ENCODE data around the gene DNASE2B. TPM values are rescaled to one million over a fixed set of nuclear protein-coding genes. Genes with fewer than 3 reads are reported as not detected.

DNASE2B gene
- total RNA-seq, 1 donor, result not detected

- no peak overlapping the region for H3K4me3 ChIP-seq (ENCODE audit: low read depth, low read length)
- DNase-seq (ENCODE audit: low read depth), result no peak
- no peak for TF ChIP-seq CTCF (IDR thresholded peaks at IDR 0.05; ENCODE audit: insufficient read depth, low read length)
Measured at GRCh38 chr1:84410328-84411095, 12.2 kb downstream of the DNASE2B start.

GRCh38 chr1:84412316-84412942, 14.1 kb downstream of the DNASE2B start:
- DNase-seq (ENCODE audit: low read depth), result peak; percentile 63
- H3K4me3 ChIP-seq (ENCODE audit: low read depth, low read length), result no peak overlapping the region
- TF ChIP-seq CTCF (IDR thresholded peaks at IDR 0.05; ENCODE audit: insufficient read depth, low read length), result no peak

- TF ChIP-seq CTCF (IDR thresholded peaks at IDR 0.05; ENCODE audit: insufficient read depth, low read length), result no peak
- DNase-seq (ENCODE audit: low read depth), result peak; percentile 34
- no peak overlapping the region for H3K4me3 ChIP-seq (ENCODE audit: low read depth, low read length)
Measured at GRCh38 chr1:84415396-84415795, 17.1 kb downstream of the DNASE2B start.

- no peak for TF ChIP-seq CTCF (IDR thresholded peaks at IDR 0.05; ENCODE audit: insufficient read depth, low read length)
- no peak overlapping the region for H3K4me3 ChIP-seq (ENCODE audit: low read depth, low read length)
- DNase-seq (ENCODE audit: low read depth), result no peak
Measured at GRCh38 chr1:84422909-84423308, 24.6 kb downstream of the DNASE2B start.

- no peak overlapping the region for H3K4me3 ChIP-seq (ENCODE audit: low read depth, low read length)
- no peak for TF ChIP-seq CTCF (IDR thresholded peaks at IDR 0.05; ENCODE audit: insufficient read depth, low read length)
- DNase-seq (ENCODE audit: low read depth), result no peak
Measured at GRCh38 chr1:84424513-84425149, 26.3 kb downstream of the DNASE2B start.

GRCh38 chr1:84425150-84425896, 27.0 kb downstream of the DNASE2B start:
- TF ChIP-seq CTCF (IDR thresholded peaks at IDR 0.05; ENCODE audit: insufficient read depth, low read length), result no peak
- no peak overlapping the region for H3K4me3 ChIP-seq (ENCODE audit: low read depth, low read length)
- DNase-seq (ENCODE audit: low read depth), result no peak

Measured in fibroblast of the aortic adventitia (primary cell).